HG02970 (cell line): ENCODE results near the gene DDI2.
"Not testable (repeated sequence)": the region's sequence is repeated elsewhere in the genome, so short reads cannot be mapped to it uniquely, and the experiment has no call there.

Experiments
- ATAC-seq: cut with Tn5 transposase; IDR thresholded peaks from one replicate; pipeline ENCODE4 v1.9.1; 2021; ENCODE audit warnings: mild to moderate bottlenecking, moderate library complexity, moderate number of reproducible peaks; ENCODE audit not compliant: unreplicated experiment, low FRiP score

The DDI2 gene

DNA sequence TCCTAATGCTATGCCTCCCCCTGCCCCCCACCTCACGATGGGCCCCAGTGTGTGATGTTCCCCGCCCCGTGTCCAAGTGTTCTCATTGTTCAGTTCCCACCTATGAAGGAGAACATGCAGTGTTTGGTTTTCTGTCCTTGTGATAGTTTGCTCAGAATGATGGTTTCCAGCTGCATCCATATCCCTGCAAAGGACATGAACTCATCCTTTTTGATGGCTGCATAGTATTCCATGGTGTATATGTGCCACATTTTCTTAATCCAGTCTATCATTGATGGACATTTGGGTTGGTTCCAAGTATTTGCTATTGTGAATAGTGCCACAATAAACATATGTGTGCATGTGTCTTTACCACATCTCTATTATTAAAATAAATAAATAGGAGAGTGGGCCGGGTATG lies 82.1 kb downstream of the DDI2 start:
- ATAC-seq: not testable (repeated sequence)

DNA sequence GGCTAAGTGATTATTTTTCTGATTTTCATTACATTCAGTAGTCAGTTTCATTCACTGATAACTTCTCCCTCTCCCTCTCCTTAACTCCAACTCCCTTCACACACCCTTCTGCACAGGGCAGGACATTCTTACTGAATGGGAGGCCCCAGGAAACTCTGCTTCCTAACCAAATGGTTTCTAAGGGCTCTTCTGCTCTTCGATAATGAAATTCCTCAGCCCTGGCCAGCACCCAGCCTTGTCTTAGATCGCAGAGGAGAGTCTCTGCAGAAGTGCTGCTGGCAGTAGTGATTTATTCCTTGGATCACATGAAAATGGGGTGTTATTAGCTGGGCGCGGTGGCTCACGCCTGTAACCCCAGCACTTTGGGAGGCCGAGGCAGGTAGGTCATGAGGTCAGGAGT lies 83.2 kb downstream of the DDI2 start:
- ATAC-seq: no peak

DNA sequence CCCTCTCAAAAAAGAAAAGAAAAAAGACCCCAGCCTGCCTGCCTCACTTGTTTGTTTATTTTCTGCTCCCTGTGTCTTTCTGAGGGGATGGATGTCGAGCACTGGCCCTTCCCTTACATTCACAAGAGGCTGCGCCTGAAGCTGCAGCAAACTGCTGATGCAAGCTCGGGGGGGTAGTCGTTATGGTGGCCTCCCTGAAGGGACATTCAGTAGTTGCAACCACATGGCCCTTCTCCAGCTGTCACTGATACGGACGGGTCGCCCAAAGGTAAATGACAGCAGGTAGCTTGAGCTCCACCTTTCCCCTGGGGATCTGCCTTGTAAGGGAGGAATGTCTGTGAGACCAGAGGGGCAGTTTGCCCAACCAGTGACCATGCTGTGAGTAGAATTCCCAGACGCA lies 84.5 kb downstream of the DDI2 start:
- ATAC-seq: no peak

DNA sequence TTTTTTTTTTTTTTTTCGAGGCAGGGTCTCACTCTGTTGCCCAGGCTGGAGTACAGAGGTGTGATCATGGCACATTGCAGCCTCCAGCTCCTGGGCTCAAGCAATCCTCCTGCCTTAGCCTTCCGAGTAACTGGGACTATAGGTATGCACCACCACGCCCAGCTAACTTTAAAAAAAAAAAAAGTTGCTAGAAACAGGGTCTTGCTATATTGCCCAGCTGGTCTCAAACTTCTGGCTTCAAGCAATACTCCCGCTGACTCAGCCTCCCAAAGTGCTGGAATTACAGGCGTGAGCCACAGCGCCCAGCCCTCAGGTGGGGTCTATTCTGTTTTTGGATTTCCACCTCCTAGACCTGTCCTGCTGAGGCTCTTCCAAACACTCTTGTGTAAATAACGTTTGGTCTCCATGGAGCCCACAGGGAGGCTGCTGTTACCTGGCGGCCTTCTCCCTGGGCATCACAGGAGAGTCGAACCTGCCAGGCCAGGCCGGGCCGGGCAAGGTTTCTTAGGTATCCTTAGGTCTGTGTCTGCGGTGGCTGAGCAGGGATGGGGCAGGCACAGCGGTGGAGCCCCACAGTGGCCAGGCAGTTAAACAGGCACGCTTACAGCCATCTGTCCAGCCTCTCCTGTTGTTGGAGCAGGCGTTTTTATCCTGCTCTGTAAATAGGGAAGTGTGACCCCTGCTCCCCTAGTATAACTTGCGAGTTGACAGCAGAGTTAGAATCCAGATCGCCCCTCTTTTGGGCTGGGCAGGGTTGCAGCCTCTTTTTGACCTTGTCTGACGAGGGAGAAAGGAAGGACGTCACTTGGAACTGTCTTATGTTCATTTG lies 85.7 kb downstream of the DDI2 start:
- ATAC-seq: no peak

DNA sequence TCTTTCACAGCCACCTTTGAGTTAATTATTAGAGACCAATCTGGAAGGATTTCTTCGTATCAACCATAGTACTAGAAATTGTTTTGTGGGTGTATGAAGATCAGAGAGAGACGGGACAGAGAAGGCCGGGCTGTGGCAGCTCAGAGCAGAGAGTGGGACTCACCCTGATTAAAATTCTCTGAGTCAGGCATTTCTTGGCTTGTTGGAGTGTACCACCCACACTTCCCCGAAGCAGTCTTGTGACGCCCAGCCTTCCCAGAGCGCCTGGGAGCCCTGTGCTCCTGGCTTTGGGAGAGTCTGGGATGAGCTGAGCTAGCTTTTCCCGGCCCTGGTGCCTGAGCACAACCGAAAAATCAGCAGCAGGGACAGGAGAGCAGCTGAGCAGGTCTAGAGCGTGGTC lies 86.3 kb downstream of the DDI2 start:
- no peak for ATAC-seq

DNA sequence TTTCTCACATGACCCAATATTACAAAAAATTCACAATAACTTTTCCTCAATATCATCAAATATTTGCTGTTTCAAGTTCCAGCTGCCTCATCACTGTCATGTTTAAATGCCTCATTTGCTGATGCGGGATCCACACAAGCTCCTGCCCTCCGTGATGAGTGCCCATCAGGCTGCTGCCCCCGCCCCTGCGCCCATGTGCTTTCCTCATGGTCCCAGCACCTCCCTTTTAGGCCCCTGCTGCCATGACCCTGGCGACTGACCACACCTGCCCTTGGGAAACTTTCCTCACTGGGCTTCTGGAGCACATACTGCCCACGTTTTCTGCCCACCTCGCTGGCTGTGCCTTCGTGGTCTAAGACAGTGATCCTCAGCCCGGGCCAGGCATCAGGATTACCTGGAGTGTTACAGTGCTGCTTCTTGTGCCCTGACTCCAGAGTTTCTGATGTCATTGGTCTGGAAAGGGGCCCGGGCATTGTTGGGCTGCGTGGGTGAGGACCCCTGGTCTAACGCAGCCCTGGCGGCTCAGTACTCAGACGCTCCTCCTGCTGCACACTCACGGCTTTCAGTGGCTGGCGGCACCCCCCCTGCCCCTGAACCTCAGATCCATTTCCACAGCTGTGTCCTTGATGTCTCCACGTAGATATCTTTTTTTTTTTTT lies 87.4 kb downstream of the DDI2 start:
- ATAC-seq: no peak

DNA sequence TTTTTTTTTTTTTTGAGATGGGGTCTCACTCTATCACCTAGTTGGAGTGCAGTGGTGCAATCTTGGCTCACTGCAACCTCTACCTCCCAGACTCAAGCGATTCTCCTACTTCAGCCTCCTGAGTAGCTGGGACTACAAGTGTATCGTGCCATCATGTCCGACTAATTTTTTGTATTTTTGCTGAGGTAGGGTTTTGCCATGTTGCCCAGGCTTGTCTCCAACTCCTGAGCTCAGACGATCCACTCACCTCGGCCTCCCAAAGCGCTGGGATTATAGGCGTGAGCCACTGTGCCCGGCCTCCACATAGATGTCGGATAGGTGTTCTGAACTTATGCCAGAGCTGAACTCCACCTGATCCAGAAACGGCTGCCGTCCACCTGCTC lies 87.9 kb downstream of the DDI2 start:
- ATAC-seq: no peak

DNA sequence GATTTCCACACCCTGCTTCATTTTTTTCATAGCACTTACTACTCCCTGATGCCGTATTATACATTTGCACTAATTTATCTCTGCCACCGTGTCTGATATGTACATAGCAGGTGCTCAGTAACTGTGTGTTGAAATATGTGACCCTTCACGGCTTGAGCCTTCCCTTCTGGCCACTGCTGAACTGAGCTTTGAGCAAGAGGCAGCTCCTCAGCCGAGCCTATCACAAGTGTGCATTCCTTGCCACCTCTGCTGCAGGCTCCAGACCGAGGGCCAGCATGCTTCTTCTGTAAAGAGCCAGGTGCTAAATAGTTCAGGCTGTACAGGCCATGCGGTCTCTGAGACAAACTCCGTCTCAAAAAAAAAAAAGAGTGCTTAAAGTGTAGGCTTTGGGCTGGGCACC lies 89.5 kb downstream of the DDI2 start:
- ATAC-seq: no peak

DNA sequence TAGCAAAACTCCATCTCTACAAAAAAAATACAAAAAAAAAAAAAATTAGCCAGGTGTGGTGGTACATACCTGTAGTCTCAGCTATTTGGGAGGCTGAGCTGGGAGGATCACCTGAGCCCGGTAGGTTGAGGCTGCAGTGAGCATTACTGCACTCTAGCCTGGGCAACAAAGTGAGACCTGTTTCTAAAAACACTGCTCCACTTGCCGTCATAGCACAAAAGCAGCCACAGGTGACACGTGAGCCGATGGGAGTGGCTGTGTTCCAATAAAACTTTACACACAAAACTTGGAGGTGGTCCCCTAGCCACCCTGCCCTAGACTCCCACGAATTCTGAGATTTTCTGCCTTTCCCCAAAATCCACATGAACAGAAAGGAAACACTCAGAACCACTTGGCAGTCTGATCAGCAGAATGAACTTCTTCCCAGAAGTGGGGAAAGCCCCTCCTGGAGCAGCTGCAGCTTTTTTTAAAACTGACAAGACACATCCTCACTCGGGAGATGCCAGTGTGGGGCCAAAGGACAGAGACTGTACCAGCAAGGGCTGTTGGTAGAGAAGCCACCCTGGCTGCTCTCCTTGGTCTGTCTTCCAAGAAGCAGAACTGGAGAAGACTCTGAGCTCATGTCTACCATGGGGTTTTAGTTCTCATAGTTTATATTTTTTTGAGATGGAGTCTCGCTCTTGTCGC lies 90.1 kb downstream of the DDI2 start:
- no peak for ATAC-seq

DNA sequence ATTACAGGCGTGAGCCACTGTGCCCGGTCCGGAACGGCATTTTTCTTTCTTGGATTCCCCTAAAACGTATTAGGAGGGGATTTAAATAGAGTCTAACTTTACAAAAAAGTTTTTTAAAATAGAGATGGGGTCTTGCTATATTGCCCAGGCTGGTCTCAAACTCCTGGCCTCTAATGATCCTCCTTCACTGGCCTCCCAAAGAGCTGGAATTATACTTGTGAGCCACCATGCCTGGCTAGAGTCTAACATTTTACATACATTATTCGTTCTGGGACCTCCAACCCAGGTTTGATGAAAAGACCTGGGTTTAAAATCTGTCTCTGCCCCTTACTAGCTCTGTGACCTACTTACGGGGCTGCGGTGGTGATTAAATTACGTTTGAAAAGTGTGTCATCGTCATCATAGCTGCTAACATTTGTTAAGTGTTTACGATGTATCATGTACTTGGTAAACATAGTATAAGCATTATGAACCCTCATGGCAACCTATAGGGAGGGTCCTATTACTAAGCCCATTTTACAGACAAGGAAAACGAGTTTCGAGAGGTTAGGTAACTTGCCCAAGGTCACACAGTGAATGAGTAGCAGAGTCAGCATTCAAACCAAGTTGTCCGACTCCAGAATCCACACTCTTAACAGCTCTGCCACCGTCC lies 91.4 kb downstream of the DDI2 start:
- ATAC-seq: no peak

DNA sequence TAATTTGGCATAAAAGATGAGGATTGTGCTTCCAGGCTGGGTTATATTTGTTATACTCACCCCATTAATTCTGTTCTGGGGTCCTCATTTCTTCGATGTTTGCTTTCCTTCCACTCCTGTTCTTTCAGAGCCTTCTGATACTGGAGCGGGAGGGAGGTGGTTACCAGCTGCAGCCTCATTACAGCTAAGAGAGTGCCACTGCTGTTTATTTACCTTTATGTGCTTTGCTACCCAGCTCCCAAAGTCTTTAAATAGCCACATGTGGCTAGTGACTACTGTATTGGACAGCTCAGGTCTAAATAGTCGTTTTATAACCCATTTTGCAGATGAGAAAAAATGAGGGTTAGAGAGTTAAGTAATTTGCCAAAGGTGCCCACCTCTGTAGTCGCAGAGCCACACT lies 92.0 kb downstream of the DDI2 start:
- no peak for ATAC-seq

DNA sequence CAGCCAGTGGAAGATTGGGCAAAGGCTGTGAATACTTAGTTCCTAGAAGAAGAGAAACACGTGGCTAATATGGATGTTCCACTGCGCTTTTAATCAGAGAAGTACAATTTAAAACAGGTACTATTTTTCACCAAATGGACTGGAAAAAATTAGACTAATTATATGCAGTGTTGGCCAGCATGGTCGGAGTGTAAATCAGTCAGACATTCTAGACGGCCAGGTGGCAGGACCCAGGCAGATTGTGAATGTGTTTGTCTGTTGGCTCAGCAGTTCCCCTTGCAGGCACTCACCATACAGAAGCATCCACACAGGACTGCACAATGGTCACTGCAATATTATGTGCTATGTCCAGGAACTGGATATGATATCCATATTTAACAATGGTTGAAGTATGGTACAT lies 94.9 kb downstream of the DDI2 start:
- no peak for ATAC-seq

DNA sequence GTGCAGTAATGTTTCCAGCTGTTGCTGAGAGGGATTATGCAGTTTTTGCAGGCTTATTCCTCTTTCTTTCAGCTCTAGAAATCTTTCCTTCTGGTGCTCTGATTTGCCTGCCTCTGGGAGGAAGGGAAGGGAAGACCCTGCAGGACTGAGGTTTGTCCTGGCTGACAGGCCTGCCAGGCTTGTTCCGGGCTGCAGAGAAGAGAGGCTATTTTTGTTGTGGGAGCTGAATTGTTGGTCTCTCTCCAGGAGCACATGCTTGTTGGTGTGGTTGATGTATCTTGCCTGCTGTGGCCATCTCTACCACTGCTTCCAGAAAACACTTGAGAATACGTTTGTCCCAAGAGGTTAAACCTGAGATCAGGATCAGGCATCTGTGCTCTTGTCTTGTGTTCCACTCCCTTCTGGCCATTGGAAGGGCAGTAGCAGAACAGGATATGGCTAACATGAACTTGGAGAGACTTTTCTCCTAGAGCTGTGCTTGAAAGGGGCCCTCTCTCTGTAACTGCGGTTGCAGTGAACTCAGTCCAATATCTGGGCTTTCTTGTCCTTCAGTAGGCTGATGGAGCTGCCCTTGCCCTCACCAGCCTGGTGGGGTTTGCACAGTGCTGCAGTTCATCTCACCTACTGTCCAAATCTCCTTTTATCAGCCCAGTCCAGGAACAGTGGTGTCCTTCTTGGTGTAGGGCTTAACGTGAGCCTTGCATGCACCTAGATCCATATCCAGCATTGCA lies 97.3 kb downstream of the DDI2 start:
- no peak for ATAC-seq

DNA sequence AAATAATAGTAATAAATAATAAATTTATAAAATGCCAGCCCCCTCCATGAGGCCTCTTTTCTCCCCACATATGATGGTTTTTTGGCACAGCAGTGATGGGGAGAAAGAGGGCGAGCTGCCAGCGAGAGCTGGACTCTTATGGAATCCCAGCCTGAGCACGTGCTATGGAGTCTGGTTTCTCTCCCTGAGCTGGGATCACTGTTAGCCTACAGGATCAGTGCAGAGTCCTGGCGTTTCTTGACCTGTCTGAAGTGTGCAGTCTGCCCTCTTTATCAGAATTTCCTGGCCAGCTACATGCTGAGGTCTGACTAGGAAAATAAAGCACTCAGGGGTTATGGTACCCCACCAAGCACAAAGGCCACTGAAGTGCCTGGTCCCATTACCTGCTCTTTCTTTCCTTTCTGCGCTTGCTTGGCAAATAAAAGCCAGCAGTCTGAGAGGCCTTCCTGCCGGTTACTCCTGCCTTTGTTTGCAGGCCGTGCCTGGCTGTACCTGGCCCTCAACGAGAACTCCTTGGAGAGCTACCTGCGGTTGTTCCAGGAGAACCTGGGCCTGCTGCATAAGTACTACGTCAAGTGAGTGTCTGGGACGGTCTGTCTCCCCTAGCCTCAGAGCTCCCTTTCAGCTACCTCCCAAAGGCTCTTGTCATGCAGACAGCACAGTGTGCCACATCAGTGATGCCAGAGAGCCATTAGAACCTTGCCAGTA lies 100.3 kb downstream of the DDI2 start:
- no peak for ATAC-seq

DNA sequence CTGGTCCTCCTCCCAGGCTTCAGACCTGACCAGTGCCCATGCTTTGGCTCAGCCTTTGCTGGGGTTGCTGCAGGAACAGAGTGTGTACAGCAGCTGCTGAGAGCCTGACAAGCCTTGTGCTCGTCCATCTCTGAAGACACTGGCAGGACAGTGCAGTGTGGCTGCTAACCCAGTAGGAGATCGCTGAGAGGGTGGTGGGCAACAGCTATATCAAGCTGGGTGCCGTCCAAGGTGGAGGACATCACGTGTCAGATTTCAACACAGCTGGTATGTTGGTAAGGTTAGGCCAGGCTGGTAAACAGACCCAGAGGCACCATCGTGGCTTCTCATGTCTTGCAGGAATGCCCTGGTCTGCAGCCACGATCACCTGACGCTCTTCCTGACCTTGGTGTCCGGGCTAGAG lies 100.9 kb downstream of the DDI2 start:
- ATAC-seq: no peak
